H7 (cell line): ENCODE data around the gene NANOS3. TPM values are rescaled to one million over a fixed set of nuclear protein-coding genes. Genes with fewer than 3 reads are reported as not detected.
"Not testable (repeated sequence)": the region's sequence is repeated elsewhere in the genome, so short reads cannot be mapped to it uniquely, and the experiment has no call there.

Experiments used
- DNase-seq: peaks from one replicate; pipeline ENCODE4 v3.0.0; 2012
- H3K27me3 ChIP-seq: 2 replicates; pipeline ENCODE4 v1.6.0; 2011; ENCODE audit warnings: mild to moderate bottlenecking, low read length; ENCODE audit not compliant: control insufficient read depth, insufficient read depth
- H3K36me3 ChIP-seq: replicated peaks from 2 replicates; pipeline ENCODE4 v1.5.1; 2011; ENCODE audit warnings: low read length; ENCODE audit not compliant: control insufficient read depth, insufficient read depth
- H3K4me3 ChIP-seq: 2 replicates; pipeline ENCODE4 v1.5.1; 2011; ENCODE audit warnings: low read depth, mild to moderate bottlenecking, control low read depth, low read length, moderate library complexity; ENCODE audit not compliant: insufficient read depth
- total RNA-seq: library from RNA; depleted of rRNA; stranded (reverse); fragments of >200 nt; shearing (Covaris generic); gene quantifications from 2 replicates; pipeline ENCODE4 v1.2.3, GENCODE V29; 2014

The NANOS3 gene
- total RNA-seq, 1 experiment from 2014 or later, result not detected

DNA sequence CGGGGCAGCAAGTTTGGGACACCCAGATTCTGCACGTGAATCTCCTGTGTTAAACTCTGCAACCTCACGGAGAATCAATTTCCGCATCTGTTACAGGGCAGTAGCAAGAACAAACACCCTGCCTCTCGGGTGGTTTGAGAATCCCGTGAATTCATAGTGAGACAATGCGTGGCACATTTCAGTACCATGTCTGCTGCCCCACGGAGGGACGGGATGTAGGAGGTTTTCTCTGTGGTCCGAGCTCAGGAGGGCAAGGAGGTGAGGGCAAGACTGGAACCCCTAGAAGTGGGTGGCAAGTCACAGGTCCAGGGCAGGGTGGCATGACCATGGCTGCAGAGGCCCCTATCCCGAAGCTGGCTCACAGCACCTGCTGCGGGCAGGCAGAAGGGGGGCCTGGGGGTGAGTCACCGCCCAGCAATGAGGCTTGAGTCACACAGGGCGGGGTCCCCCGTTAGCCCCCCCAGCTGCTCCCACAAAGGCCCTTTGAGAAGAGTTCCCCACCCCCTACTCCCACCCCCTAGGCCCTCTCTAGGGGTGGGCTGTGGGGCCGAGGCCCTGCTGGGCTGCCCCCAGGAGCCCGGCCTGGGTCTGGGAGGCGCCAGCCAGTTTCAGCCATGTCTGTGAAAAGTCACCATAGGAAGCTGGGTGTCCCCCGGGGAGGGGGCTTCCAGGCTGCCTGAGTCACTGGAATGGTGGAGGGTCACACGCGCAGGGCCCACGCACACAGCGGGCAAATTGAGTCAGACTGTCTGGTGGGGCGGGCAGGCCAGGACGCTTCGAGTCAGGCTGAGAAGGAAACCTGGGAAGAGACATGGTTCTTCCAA, 25.8 kb upstream of the NANOS3 start:
- H3K4me3 ChIP-seq, result peak overlapping the region; percentile 37
- no peaks in the 10 kb centered on the region for H3K36me3 ChIP-seq
- DNase-seq, result peak; percentile 80
- no peaks in the 10 kb centered on the region for H3K27me3 ChIP-seq

DNA sequence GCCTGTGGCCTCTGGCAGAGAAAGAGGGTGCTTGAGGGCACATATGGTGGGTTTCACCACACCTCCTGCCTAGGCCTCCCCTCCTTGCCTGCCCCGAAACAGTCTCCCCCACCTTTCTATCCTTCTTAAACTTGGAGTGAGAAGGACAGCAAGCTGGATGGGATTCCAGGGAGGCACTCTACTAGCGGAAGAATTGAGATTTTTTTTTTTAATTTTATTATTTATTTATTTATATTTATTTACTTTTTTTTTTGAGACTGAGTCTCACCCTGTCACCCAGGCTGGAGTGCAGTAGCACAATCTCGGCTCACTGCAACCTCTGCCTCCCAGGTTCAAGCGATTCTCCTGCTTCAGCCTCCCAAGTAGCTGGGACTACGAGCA, 25.2 kb upstream of the NANOS3 start:
- not testable (repeated sequence) for H3K36me3 ChIP-seq, DNase-seq, H3K4me3 ChIP-seq, H3K27me3 ChIP-seq

DNA sequence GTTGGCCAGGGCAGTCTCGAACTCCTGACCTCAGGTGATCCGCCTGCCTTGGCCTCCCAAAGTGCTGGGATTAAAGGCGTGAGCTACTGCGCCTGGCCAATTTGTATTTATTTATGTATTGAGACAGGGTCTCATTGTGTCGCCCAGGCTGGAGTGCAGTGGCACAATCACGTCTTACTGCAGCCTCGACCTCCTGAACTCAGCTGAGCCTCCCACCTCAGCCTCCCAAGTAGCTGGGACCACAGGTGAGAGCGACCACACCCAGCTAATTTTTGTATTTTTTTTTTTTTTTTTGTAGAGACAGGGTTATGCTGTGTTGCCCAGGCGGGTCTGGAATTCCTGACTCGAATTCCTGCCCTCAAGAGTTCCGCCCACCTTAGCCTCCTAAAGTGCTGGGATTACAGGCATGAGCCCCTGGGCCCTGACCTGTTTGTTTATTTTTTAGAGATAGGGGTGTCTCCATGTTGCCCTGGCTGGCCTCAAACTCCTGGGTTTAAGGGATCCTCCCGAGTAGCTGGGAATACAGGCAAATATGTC, 24.7 kb upstream of the NANOS3 start:
- H3K4me3 ChIP-seq, H3K36me3 ChIP-seq, DNase-seq, H3K27me3 ChIP-seq: not testable (repeated sequence)

DNA sequence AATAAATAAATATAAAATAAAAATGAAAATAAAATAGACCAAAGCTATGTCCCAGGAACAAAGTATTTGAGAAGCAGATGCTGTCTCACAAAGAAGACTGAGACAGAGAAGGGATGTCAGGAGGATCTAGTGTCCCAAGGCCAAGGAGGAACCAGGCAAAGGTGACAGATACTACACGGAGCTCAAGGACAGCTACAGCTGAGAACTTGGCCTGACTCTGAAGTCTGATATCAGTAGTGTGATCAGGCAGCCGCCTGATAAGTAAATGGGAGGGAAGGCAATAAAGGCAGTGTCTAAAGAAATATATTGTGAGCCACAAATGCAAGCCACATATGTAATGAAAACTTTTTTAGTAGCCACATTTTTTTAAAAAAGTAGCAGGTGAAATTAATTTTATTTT, 20.4 kb upstream of the NANOS3 start:
- DNase-seq, result no peak
- H3K36me3 ChIP-seq, result no peaks in the 10 kb centered on the region
- H3K27me3 ChIP-seq, result no peaks in the 10 kb centered on the region
- H3K4me3 ChIP-seq, result no peak overlapping the region

DNA sequence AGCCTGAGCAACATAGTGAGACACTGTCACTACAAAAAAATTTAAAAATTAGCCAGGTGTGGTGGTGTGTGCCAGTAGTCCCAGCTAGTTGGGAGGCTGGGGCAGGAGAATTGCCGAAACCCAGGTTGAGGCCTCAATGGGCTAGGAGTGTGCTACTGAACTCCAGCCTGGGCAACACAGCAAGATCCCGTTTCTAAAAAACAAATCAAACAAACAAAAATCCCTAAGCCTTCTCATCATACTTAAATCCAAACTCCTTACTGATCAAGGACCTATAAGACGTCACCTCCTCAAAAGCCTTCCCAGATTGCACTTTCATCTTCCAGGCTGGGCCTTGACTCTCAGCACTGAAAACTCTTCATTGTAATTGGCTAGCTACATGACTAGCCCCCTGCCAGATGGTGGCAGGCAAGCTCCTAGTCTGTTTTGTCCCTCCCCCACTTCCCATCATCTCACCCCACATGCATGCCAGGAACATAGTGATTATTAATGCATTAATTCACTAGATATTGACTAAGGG, 17.5 kb upstream of the NANOS3 start:
- peak; percentile 51 for DNase-seq
- no peak overlapping the region for H3K4me3 ChIP-seq
- no peaks in the 10 kb centered on the region for H3K36me3 ChIP-seq
- peaks cover 8% of the 10 kb centered on the region for H3K27me3 ChIP-seq

DNA sequence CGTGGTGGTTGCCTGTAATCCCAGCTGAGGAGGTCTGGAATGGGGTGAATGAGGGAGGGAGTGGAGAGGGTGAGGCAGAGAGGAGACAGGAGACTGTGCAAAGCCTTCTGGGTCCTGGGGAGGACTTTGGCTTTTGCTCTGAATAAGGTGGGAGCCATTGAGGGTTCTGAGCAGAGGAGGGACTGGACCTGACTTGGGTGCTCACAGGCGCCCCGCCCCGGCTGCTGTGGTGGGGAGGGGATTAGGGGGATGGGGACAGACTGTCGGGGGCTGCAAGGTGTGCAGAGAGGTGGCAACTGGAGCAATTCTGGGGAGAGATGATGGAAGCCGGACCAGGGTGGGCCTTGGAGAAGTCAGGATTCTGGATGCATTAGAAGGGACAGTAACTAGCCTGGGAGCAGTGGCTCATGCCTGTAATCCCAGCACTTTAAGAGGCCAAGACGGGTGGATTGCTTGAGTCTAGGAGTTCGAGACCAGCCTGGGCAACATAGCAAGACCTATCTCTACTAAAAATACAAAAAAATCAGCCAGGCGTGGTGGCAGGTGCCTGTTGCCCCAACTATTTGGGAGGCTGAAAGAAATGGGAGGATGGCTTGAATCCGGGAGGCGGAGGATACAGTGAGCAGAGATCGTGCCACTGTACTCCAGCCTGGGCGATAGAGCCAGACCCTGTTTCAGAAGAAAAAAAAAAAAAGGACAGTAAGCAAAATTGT, 16.1 kb upstream of the NANOS3 start:
- Histone ChIP-seq H3K27me3 (peaks cover 18% of the 10 kb centered on the region), H3K4me3 (no peak overlapping the region), H3K36me3 (no peaks in the 10 kb centered on the region)
- DNase-seq, result peak; percentile 18

DNA sequence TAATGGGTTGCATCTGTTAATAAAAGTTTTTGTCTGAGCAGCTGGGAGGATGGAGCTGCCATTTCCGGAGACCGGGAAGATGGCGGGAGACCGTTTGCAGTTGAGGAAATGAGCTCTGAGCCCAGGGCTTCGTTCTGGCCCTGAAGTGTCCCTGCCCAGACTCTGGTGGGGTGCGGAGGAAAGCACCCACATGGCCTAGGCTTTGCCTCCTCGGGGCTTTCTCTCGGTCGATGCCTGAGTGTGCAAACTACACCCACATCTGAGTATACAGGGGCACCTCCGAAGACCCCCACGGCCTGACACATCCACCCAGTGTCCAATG, 15.6 kb upstream of the NANOS3 start:
- DNase-seq, result no peak
- H3K27me3 ChIP-seq, result peaks cover 23% of the 10 kb centered on the region
- H3K4me3 ChIP-seq, result no peak overlapping the region
- H3K36me3 ChIP-seq, result no peaks in the 10 kb centered on the region

DNA sequence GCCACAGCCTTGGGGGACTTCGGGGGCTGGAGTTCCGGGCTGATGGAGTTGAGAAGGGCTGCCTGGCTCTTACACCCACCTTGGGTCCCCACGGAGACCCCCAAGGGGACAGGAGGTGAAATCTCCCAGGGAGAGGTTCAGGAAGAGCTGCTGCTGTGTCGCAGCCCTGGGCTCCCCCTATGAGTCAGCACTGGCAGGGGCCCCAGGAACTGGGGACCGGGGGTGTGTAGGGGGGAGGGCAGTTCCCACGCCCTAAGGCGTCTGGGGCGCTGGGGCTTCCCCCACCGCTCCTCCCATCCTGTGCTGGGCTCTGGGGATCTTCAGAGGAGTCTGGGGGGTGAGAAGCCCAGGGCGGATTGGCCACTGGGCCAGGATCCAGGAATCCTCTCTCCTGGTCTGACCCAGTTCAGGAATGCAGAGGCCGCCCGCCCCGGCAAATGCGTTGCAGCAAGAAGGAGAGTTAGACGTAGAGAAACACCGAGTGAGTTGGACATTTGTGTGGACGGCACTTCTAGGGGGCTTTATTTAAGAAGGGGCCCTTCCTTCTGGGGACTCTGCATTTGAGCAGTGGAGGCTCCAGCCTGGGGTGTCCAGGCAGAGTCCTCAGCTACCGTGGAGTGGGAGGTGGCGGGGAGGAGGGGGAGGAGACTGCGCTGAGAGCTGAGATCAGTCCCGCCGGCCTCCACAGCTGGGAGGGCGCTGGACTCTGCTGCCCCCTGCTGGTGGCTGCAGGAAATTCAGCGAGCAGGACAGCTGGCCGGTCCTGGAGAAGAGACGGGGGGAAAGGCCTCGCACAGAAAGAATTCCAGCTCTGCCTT, 15.0 kb upstream of the NANOS3 start:
- DNase-seq, result peak; percentile 97
- Histone ChIP-seq H3K27me3 (peaks cover 28% of the 10 kb centered on the region), H3K36me3 (no peaks in the 10 kb centered on the region), H3K4me3 (peak overlapping the region; percentile 38)

DNA sequence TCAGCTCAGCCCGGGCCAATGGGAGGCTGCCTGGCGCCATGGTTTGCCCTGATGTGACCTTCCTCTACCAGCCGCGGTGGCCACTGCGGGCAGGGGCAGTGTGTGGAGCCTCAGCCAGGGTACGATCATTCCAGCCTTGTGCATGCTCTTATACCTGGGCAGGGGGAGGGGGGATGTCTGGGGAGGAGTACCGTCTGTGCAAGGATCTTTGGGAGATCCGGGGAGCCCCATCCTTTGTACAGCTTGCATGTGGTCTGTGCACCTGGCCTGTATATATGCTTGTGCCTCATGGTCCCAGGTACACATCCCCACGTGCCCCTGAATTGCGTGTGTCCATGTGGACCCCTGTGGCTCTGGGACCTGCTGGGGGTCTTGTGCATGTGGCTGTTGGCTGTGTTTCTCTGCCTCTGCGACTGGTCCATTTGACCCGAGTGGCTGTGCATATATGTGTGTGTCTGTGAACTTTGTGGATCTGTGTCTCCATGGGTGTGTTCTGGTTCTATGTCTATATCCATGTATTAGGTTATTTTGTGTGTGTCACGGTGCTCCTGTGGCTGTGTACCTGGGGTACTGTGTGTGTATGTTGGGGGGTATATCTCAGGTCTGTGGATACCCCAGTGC, 12.8 kb upstream of the NANOS3 start:
- peaks cover 40% of the 10 kb centered on the region for H3K27me3 ChIP-seq
- H3K36me3 ChIP-seq, result no peaks in the 10 kb centered on the region
- no peak overlapping the region for H3K4me3 ChIP-seq
- DNase-seq, result peak; percentile 72

DNA sequence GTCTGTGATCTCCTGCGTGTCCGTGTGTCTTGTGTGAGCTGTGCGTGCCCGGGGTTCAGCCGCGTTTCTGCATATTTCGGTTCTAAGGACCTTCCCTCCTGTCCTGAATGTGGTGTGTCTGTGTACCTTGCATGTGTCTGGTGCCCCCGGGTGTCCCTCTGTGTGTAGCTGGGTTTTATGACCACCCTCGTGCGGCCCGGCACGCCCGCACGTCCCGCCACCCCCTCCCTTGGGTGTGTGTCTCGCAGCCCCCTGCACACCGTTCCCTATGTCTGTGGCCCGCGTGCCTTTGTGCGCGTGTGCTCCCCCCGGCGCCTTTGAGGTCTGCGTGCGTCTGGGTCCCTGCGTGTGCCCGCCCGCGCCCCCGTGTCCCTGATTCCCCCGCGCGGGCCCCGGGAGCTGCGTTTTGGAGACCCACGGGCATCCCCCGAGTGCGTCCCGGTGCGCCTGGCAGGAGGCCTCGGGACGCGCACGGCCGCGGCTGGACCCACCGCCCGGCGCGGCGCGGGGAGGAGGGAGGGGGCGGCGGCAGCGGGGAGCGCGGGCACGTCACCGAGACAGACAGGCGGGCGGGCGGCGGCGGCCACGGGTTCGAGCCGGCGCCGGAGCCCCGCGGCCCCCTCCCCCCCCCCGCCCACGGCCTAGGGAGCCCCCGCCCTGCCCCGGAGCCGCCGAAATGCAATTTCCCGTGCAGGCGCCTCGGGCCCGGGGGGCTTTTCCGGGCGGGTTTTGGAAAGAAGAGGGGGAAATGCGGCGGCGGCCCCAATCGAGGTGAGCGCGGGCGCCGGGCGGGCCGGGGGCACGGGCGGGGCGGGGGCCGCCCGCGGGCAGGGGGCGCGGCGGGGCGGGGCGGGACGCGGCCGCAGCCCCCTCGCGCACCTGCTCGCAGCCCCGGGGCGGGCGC, 12.0 kb upstream of the NANOS3 start:
- H3K27me3 ChIP-seq, result peaks cover 40% of the 10 kb centered on the region
- no peaks in the 10 kb centered on the region for H3K36me3 ChIP-seq
- H3K4me3 ChIP-seq, result peak overlapping the region; percentile 40
- DNase-seq, result peak; percentile 67

DNA sequence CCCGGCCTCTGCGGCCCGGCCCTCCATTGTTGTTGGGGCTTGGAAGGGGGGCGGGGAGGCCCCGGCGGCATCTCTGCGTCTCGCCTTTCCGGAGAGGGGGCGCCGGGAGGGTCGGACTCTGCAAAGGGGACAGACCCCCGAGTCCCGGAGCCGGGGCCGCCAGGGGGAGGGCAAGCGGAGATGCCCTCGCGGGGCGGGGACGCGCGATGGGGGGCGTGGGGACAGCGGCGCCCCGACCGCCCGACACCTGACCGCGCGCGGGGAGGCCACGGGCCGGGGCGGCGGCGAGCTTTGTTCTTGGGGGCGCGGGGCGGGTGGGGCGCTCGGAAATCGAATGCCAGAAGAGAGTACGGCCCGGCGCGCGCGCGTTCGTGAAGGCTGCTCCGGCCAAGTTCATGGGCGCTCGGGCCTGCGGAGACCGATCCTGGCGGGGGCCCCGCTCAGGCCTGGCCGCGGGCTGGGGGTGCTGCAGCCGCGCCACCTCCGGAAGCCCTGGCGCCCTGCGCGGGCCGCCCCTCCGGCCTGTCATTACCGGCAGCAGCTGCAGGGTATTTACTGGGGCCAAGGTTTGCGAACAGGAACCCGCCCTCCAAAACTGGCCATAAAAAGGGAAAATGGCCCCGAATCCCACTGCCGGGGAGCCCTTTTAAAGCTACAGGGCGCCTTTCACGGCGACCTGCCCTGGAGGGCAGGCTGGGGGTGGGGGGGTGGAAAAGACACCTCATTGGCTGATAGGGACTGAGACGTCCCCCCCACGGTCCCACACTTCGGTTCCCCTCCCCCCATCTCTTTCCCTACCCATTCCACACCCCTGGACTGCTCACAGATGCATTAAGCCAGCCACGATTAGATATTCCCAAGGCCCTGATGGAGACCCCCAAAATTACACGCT, 11.1 kb upstream of the NANOS3 start:
- H3K27me3 ChIP-seq, result peaks cover 41% of the 10 kb centered on the region
- no peaks in the 10 kb centered on the region for H3K36me3 ChIP-seq
- DNase-seq, result peak; percentile 88
- H3K4me3 ChIP-seq, result peak overlapping the region; percentile 40

DNA sequence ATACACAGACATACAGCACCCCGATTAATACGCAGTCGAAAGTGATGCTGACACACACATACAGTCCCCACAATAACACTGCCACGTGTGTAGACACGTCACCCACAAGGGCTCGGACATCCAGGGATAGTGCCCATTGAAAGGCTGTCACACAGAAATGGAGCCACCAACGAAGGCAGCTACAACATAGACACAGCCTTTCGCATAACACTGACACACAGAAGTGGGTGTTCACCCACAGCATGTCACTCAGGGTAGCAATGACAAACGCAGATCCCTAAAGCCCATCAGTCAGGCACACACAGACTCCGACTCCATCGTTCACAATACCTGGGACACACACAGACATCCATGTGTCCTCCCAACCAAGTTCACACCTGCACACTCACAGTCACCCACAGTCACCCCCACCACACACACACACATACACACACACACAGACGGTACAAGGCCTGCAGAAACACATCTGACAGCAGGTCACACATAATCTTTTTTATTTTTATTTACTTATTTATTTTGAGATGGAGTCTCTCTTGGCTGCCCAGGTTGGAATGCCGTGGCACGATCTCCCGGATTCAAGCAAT, 10.4 kb upstream of the NANOS3 start:
- Histone ChIP-seq H3K27me3 (peaks cover 47% of the 10 kb centered on the region), H3K36me3 (no peaks in the 10 kb centered on the region), H3K4me3 (no peak overlapping the region)
- no peak for DNase-seq
